SIG-M5 treated with dmso at 0.1 percent for 504 hours (cell line): Measurements from ENCODE around the gene COLEC11.

Source experiments
- DNase-seq: peaks from one replicate; lab custom pipeline; 2025; ENCODE audit not compliant: unreplicated experiment; lab: John Stamatoyannopoulos, UW

The COLEC11 gene

DNA sequence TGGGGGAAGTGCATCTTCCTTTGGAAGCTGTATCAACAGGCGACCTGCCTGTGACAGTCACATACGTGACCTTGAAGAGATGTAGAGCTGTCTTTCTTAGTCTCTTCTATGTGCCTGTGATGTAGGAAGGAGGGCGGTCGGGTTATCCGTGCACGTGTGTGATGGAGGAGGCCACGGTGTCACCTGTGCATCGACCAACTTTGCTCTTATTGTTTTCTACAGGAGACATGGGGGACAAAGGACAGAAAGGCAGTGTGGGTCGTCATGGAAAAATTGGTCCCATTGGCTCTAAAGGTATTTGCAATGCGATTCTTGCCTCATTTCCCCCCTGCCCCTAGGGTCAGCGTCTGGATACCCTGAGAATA, 42.4 kb downstream of the COLEC11 start:
- DNase-seq = no peak

DNA sequence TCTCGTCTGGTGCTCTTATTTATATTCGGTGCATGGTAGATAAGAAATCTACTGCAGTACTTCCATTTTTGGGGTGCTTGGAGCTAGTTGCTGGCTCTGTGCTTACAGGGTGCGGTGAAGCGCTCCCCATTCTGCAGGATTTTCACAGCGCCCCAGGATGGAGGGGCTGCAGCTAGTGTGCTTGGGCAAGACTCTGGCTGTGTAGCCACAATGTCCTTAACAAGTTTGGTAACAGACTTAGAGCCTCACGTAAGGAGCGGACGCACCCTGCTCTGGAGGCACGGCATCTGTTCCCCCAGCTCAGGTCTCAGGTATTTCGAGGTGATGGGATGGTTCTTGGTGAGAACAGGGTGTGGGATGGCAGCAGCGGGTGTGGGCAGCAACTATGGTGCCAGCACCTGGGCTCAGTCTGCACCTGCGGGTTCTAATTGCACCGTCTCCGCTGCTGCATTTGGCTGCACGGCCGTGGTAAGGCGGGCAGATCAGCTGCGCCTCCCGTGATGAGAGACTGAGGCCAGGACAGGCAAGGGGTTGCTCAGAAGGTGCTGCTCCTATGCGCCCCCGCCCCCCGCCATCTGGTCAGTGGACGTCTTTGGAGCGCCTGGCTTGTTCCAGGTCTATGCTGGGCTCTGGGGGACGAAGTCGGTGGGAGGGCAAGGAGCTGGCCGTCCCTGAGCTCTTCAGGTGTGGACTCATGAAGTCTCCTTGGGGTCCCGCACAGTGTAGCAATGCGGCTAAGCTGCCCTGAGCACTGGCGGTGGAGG, 43.0 kb downstream of the COLEC11 start:
- DNase-seq = no peak

DNA sequence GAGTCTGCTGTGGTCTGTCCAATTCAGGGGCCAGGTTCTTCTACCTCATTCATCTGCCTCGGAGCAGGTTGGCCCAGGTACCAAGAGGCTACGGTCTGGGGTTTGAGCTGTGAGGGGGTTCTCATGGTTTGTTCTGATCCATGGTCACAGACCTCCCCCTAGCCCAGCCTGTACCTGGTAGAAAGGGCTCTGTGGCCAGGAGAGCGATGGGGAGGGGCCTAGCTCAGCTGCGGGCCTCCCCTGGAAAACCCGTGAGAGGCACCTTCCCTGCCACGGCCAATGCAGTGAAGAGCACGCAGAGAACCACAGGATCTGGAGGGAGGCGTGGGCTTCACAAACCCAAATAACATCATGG, 43.5 kb downstream of the COLEC11 start:
- no peak for DNase-seq

DNA sequence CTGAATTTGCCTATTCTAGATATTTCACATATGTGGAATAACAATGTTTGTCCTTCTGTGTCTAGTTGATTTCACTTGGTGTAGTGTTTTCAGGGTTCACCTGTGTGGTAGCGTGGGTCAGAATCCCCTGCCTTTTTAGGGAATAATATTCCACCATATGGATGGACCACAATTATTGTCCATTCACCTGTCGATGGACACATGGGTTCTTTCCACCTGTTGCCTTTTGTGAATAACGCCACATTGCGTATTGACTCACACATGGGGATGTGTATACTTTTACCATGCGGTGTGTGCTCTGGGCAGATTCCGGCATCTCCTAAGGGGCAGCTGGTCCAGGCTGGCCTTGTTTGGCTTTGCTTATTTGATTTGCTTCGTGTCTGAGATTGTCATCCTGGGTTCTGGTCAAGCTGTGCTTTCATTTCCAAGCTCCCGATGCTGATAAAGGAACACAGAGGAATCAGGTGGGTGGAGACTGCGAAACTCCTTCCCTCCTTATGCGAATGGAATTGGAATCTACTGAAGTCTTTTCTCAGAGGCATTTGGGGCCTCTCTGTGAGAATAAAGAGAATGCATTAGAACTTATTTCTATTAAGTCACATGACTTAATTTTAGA, 44.2 kb downstream of the COLEC11 start:
- DNase-seq = no peak

DNA sequence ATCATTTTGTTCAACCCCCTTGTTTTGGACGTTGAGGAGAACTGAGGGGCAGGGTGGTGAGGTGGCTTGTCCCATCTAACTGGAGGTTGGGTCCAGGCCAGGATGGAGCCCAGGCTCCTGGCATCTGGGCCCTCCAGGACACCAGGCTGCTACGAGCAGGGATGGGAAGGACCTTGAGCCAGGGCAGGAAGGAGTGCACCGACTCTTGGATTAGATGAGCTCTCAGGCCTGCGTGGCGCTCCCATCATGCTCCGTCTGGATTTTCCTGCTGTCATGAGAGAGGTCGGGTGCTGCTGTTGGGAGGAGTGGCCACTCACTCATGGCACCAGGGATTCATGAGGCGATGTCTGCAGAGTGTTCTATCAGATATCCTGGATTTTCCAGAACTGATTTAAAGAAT, 44.7 kb downstream of the COLEC11 start:
- DNase-seq = no peak

DNA sequence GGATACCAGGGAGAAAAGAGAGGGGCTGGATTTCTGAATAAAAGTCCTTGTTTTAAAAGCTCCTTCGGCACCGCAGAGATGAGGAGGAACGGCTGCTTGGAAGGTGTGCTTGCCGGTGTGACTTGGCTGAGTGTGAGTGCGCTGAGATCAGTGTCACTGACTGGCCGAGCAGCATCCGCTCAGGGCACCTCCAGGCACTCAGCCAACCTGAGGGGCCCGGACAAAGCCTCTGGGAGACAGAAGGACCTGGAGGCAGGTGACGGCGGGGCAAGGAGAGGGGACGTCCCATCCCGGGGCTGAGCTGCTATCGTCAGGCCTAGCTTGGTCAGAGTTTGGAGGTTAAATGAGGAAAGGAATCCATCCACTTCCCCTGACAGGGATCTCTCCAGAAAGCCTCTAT, 46.3 kb downstream of the COLEC11 start:
- DNase-seq = no peak

DNA sequence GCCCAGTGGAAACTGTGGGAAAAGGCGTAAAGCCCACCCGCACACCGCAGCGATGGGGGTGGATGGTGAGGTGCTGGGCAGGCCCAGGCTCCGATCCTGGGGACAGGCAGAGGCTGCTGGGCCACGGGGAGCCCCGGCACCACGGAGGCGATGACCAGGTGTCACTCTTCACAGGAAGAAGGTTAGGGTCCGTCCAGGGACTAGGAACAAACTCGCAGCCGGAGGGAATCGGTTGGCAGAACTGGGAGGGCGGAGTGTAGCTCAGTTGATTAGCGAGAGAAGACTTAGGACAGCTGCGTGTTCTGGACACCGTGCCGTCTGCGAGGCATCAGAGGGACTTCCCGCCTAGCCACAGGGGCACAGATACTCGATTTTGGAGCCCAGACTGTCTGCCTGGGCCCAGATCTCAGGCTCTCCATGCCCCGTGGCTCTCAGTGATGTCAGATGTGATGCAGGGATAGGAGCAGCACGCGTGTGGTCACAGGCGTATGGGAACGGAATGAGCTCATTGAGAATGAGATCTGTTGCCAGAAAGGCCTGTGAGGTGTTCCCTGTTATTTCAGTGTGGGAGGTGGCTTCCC, 47.0 kb downstream of the COLEC11 start:
- no peak for DNase-seq

DNA sequence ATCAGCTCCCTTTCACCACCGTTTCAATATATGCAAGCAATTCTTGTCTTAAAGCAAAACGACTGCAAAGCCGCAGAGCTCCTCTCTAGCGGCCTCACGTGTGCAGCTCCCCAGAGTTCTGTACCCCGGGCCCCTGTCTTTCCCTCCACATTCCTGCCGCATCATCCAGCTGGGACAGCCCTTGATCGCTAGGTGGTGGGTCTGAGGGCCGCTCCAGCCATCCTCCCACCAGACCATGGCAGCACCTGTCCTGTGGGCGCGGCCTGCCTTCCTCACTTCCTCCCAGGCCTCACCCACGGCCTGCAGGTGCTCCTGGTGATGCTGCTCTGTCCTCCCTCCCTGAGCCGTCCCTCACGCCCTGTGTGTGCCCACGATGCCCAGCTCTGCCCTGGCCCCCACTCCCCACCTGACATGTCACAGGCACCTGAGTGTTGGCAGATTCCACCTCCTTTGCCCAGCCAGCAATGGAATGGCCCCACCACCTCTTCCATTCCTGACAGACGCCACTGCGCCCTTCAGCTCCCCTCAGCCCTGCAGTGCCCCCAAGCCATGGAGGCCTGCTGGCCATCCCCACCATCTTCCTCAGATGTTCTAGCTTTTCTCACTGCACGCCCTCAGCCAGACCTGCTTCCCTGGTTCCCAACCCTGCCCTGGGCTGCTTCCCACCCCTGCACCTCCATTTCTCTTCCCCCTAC, 47.8 kb downstream of the COLEC11 start:
- no peak for DNase-seq

DNA sequence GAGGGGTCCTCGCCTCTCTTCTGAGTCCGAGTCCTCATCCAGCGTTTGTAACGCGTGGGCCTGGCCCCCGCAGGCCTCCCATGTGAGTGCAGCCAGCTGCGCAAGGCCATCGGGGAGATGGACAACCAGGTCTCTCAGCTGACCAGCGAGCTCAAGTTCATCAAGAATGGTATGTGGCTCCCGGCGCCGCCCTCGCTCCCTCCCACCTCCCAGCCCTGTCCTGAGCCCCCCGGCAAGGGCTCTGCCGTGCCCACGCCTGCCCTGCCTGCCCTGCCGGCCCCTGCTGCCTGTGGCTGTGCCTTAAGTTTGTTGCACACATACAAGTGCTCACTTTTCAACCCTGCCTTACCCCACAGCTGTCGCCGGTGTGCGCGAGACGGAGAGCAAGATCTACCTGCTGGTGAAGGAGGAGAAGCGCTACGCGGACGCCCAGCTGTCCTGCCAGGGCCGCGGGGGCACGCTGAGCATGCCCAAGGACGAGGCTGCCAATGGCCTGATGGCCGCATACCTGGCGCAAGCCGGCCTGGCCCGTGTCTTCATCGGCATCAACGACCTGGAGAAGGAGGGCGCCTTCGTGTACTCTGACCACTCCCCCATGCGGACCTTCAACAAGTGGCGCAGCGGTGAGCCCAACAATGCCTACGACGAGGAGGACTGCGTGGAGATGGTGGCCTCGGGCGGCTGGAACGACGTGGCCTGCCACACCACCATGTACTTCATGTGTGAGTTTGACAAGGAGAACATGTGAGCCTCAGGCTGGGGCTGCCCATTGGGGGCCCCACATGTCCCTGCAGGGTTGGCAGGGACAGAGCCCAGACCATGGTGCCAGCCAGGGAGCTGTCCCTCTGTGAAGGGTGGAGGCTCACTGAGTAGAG, 48.7 kb downstream of the COLEC11 start:
- no peak for DNase-seq

DNA sequence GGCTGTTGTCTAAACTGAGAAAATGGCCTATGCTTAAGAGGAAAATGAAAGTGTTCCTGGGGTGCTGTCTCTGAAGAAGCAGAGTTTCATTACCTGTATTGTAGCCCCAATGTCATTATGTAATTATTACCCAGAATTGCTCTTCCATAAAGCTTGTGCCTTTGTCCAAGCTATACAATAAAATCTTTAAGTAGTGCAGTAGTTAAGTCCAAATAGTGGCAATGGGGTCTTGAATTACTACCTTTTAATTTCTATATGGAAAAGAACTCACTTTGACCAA, 49.3 kb downstream of the COLEC11 start:
- no peak for DNase-seq

DNA sequence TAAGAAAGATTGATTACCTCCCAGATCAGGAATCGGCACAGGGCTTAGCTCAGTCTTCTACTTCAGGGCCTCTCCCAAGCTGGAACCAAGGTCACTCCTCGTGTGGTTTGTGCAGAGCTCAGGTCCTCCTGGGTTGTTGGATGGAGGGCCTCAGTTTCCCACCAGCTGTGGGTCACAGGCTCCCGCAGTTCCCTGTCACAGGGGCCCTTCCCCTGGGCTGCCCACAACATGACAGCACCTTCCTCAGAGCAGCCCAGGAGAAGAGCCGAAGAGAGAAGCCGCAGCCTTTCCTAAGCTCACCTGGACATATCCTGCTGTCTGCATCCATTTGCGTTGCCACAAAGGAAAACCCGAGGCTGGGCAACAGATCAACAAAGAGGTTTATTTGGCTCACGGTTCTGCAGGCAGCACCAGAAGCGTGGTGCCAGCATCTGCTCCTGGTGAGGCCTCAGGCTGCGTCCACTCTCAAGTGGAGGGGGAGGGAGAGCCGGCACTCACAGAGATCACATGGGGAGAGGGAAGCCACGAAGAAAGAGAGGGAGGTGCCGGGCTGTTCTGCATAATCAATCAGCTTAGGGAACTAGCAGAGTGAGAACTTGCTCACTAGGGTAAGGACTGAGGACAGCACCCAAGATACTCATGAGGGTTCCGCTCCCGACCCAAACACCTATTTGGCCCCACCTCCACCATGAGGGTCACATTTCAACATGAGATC, 50.1 kb downstream of the COLEC11 start:
- DNase-seq = no peak

DNA sequence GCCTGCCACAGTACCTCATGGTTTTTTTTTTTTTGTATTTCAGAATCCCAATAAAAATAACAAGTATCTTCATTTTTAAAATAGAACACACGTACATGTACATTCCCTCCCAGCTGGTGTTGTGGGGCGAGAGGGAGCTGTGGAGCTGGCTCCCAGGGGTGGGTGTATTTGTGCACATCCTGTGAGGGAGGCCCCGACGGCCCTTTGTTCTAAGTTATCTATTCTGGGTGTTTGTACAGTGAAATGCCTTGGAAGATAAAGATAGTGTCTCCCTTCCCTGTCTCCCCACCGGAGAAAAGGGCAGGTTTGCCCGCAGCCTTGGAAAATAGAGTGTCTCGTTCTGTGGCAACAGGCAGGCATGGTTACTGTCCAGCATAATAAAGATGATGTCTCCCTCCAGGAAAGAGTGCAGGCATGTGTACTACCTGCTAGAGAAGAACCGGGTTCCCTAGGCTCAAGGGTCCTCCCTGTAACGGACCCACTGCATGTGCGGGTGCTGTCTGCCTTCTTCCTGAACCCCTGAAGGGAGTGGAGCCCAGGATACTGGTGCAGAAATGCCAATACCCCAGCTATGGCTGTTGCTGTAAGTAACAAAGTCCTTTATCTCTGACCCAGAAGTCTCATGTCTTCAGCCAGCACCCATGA, 51.0 kb downstream of the COLEC11 start:
- no peak for DNase-seq

DNA sequence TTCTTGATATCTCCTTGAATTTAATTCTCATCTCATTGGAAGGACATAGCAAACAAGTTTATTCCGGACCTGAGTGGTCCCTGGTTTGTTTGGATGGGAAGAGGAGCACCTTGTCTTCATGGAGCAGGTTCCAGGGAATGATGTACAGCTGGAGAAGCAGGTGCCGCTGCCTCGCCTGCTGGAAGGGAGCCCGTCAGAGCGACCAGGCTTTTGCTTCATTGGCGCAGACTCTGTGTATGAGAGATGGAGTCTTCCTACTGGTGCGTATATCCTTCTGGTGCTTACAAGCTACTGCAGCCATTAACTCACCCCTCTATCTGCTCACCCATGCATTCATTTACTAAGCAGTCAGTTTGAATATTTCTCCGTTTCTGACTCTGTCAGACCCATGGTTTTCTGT, 51.5 kb downstream of the COLEC11 start:
- no peak for DNase-seq

DNA sequence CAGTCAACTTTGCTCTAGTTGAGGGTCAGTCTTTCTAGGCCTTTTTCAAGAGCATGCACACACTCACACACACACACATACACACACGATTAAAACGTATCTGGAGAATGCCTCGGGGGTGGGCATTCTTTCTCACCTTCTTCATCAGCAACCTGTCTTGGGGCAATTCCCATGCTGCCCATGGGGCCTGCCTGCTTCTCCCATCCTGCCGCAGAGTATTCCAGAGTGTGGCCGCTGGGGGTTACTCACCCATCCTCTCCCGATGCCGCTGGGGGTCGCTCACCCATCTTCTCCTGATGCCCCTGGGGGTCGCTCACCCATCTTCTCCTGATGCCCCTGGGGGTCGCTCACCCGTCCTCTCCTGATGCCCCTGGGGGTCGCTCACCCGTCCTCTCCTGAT, 52.3 kb downstream of the COLEC11 start:
- no peak for DNase-seq

DNA sequence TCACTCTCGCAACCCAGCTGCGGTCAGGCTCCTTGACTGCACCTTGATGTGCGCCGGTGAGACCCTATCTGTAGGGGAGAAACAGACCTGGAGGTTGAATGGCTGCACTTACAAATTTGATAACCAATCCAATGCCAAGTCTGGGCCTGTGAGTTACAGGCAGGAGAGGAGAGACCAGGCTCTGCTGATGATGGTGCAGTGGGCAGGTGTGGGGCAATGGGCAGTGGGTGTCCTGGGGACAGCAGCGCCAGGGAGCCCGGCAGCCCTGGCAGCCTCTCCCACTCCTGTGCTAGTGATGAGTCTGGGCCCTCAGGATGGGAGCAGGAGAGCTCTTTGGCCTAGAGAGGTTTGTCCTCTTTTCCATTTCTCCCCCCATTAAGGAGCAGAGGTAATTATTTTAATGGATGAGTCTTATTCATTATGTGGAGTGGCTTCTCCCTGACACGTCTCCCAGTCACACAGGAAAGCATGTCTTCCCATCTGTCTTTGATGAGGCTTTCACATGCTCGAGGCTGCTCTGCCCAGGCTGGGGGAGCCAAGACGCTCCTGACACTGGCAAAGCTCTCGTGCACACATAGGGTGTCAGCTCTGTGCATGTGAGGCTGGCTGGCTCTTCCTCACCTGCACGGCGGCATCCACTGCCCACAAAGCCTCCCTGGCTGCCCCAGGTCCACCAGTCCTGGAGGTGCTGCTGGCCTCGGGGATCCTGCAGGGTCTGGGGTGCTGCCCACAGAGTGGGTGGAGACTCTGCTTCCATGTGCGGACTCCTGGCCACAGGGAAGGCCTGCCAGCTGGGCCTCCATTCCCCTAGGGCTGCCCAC, 53.1 kb downstream of the COLEC11 start:
- DNase-seq = no peak

DNA sequence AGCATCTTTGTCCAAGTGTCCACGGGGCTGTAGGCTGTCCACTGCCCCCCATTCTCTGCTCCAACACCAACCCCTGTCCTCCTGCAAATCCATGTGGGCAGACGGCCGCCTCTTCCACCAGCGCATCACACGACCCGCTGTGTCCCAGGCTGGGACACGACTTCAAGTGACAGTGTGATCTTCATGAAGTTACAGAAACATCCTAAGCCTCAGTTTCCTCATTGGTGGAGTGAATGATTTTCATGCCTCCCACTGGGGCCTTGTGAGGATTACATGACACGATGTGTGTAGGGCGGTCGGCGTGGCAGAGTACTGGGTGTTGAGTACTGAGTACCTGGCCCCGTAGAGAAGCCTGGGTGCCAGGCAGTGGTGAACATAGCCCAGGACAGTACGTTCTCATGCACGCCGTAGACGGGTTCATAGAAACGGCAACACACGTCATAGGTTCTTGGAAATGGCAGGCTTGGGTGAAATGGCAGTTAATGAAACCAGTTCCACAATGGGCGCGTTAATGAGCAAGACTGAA, 53.8 kb downstream of the COLEC11 start:
- no peak for DNase-seq

DNA sequence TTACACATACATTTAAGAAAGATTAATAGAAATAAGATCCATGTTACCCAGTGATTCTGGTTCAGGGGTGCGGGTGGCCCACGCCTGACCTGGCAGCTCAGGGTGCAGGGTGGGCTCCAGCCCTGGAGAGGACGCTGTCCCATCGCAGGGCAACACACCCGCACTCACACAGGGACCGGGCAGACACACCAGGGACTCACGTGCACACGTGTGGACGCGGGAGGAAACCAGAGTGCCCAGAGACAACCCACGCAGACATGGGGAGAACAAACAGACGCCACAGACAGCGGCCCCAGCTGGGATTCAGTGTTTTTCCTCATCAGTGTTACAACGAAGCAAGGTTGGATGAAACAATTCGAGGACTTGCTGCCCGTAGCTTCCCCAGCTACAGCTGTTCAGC, 54.7 kb downstream of the COLEC11 start:
- DNase-seq = no peak

DNA sequence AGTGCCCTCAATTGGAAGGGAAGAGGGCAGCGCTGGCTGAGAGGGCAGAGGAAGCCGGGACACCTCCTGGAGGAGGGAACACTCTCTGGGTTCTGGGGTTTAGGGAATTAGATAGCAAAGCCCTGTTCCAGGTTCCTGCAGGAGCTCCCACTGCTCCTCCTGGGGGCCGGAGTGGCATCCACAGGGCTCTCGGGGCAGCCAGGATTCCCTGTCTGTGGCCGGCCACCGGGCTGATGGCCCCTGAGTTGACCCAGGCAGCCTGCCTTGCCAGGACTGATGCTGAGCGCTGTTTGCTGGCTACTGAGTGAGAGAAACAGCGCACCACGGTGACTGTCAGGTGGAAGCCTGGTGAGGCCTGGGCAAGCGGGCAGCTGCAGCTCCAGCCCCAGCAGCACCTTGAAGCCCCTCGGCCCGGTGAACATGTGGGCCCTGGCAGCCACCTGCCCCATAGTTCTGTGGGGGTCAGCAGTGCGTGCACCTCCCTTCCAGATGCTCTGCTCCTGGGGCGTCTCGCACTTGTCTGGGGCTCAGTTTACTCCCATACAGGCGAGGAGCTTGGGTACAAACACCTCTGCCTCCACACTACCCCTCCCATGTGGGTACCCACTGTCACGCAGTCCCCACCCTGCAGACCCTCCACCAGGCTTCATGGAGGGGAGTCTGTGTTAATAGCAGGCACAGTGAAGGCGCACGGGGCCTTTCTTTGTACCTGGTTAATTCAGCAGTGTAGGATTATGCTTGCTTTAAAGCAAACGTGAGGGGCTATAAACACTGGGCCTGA, 55.4 kb downstream of the COLEC11 start:
- no peak for DNase-seq
